ENCODE results near the gene TRIM47. TPM values are rescaled to one million over a fixed set of nuclear protein-coding genes. Genes with fewer than 3 reads are reported as not detected.
A peak's percentile ranks its signal among the peaks of the same experiment; 100 is the strongest.

The TRIM47 gene
- total and polyA plus RNA-seq, 4 donors: 6.9 to 18.5 (median 13.8) TPM

DNA sequence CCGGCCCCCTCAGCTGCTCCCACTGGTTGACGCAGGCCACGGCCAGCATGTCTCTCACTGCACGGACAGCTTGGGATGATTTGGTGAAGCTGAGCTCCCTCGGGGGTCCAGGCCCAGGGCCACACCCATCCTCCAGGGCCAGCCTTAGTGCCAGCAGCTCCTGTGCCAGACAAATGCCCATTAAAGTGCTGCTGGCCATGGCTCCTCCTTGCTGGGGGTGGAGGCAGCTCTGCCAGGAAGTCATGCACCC is 2.5 kb downstream of the TRIM47 start:
- Histone ChIP-seq H3K36me3 (ENCODE audit: control insufficient read depth in 4 of 4, insufficient read depth in 3 of 4, low read depth in 1 of 4, low read length in 3 of 4) (peaks cover 0 to 7% (median 3%) of the 10 kb centered on the region in 4 donors), H3K4me3 (ENCODE audit: low read depth in 1 of 3, low read length in 3 of 3) (peak overlapping the region in 2 of 3 donors; percentile 2 to 69), H3K9me3 (ENCODE audit: control insufficient read depth in 4 of 4, low read length in 3 of 4) (no peaks in the 10 kb centered on the region), H3K4me1 (ENCODE audit: control insufficient read depth in 4 of 4, insufficient read depth in 4 of 4, low read length in 3 of 4) (peaks cover 12 to 39% (median 23%) of the 10 kb centered on the region in 4 donors), H3K27ac (ENCODE audit: low read depth in 1 of 2, low read length in 2 of 2) (peak overlapping the region; percentile 80 to 95), H3K27me3 (ENCODE audit: control insufficient read depth in 4 of 4, insufficient read depth in 4 of 4, low read length in 3 of 4) (no peaks in the 10 kb centered on the region), H3K9ac (ENCODE audit: low read depth in 1 of 2, low read length in 2 of 2) (no peak overlapping the region)
- 68% methylated on average over 5 of the region's 5 CpGs for WGBS
- DNase-seq (ENCODE audit: low spot score): no peak
- TF ChIP-seq HNF4G (IDR thresholded peaks at IDR 0.05) (no peak), JUND (IDR thresholded peaks at IDR 0.05) (no peak), TAF1 (conservative IDR thresholded peaks at IDR 0.05) (no peak), GABPA (IDR thresholded peaks at IDR 0.05 in 1 of 2, conservative IDR thresholded peaks at IDR 0.05 in 1 of 2) (no peak), RAD21 (IDR thresholded peaks at IDR 0.05) (no peak), FOXA1 (IDR thresholded peaks at IDR 0.05) (no peak), EGR1 (IDR thresholded peaks at IDR 0.05; ENCODE audit: low read depth in 2 of 2) (no peak), YY1 (IDR thresholded peaks at IDR 0.05) (no peak)
- TF ChIP-seq, protein P1, sequence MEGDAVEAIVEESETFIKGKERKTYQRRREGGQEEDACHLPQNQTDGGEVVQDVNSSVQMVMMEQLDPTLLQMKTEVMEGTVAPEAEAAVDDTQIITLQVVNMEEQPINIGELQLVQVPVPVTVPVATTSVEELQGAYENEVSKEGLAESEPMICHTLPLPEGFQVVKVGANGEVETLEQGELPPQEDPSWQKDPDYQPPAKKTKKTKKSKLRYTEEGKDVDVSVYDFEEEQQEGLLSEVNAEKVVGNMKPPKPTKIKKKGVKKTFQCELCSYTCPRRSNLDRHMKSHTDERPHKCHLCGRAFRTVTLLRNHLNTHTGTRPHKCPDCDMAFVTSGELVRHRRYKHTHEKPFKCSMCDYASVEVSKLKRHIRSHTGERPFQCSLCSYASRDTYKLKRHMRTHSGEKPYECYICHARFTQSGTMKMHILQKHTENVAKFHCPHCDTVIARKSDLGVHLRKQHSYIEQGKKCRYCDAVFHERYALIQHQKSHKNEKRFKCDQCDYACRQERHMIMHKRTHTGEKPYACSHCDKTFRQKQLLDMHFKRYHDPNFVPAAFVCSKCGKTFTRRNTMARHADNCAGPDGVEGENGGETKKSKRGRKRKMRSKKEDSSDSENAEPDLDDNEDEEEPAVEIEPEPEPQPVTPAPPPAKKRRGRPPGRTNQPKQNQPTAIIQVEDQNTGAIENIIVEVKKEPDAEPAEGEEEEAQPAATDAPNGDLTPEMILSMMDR (IDR thresholded peaks at IDR 0.05; ENCODE audit: low read depth, low read length, missing input control): no peak
- TF ChIP-seq, protein P2, sequence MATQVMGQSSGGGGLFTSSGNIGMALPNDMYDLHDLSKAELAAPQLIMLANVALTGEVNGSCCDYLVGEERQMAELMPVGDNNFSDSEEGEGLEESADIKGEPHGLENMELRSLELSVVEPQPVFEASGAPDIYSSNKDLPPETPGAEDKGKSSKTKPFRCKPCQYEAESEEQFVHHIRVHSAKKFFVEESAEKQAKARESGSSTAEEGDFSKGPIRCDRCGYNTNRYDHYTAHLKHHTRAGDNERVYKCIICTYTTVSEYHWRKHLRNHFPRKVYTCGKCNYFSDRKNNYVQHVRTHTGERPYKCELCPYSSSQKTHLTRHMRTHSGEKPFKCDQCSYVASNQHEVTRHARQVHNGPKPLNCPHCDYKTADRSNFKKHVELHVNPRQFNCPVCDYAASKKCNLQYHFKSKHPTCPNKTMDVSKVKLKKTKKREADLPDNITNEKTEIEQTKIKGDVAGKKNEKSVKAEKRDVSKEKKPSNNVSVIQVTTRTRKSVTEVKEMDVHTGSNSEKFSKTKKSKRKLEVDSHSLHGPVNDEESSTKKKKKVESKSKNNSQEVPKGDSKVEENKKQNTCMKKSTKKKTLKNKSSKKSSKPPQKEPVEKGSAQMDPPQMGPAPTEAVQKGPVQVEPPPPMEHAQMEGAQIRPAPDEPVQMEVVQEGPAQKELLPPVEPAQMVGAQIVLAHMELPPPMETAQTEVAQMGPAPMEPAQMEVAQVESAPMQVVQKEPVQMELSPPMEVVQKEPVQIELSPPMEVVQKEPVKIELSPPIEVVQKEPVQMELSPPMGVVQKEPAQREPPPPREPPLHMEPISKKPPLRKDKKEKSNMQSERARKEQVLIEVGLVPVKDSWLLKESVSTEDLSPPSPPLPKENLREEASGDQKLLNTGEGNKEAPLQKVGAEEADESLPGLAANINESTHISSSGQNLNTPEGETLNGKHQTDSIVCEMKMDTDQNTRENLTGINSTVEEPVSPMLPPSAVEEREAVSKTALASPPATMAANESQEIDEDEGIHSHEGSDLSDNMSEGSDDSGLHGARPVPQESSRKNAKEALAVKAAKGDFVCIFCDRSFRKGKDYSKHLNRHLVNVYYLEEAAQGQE (IDR thresholded peaks at IDR 0.05): no peak
- TF ChIP-seq, protein P3, sequence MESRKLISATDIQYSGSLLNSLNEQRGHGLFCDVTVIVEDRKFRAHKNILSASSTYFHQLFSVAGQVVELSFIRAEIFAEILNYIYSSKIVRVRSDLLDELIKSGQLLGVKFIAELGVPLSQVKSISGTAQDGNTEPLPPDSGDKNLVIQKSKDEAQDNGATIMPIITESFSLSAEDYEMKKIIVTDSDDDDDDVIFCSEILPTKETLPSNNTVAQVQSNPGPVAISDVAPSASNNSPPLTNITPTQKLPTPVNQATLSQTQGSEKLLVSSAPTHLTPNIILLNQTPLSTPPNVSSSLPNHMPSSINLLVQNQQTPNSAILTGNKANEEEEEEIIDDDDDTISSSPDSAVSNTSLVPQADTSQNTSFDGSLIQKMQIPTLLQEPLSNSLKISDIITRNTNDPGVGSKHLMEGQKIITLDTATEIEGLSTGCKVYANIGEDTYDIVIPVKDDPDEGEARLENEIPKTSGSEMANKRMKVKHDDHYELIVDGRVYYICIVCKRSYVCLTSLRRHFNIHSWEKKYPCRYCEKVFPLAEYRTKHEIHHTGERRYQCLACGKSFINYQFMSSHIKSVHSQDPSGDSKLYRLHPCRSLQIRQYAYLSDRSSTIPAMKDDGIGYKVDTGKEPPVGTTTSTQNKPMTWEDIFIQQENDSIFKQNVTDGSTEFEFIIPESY (IDR thresholded peaks at IDR 0.05): no peak
- TF ChIP-seq, protein P4, sequence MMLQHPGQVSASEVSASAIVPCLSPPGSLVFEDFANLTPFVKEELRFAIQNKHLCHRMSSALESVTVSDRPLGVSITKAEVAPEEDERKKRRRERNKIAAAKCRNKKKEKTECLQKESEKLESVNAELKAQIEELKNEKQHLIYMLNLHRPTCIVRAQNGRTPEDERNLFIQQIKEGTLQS (IDR thresholded peaks at IDR 0.05): no peak

DNA sequence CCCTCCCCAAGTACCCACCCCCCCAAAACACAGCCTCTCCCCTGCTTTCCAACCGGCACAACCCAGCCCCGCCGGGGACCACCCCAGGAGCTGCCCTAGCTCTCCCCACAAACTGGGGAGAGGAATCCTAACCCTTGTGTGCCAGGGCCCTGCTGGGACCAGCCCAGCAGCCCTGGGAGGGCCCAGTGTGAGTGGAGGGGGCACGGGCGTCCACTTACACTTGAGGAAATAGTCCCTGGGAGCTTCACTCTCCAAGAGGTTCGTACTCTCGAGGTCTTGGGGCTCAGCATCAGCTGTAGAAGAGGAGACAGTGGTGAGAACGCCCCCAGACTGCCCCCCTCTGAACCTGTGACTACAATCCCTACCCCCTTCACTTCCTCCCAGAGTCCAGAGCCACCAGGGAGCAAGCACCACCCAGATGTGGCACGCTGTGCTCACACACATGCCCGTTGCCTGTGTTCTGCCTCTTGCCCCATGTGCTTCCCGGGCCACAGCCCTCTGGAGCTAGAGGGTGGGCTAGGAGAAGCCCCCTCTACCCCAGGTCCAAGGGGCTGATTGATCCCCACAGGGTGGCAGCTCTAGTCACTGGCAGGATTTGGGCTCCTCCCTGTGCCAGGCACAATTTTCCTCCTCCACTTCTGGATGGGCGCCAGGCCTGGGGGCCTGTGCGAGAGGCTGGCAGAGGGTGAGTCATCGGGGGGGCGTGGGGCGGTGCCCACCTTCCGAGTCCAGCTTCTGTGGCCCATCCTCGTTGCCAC is 3.0 kb downstream of the TRIM47 start:
- WGBS: 80% methylated on average over 18 of the region's 18 CpGs
- Histone ChIP-seq H3K4me3 (ENCODE audit: low read depth in 1 of 3, low read length in 3 of 3) (no peak overlapping the region), H3K9ac (ENCODE audit: low read depth in 1 of 2, low read length in 2 of 2) (no peak overlapping the region), H3K9me3 (ENCODE audit: control insufficient read depth in 4 of 4, low read length in 3 of 4) (no peaks in the 10 kb centered on the region), H3K27me3 (ENCODE audit: control insufficient read depth in 4 of 4, insufficient read depth in 4 of 4, low read length in 3 of 4) (no peaks in the 10 kb centered on the region), H3K27ac (ENCODE audit: low read depth in 1 of 2, low read length in 2 of 2) (peak overlapping the region; percentile 80 to 95), H3K36me3 (ENCODE audit: control insufficient read depth in 4 of 4, insufficient read depth in 3 of 4, low read depth in 1 of 4, low read length in 3 of 4) (peaks cover 0 to 7% (median 3%) of the 10 kb centered on the region in 4 donors), H3K4me1 (ENCODE audit: control insufficient read depth in 4 of 4, insufficient read depth in 4 of 4, low read length in 3 of 4) (peaks cover 12 to 39% (median 23%) of the 10 kb centered on the region in 4 donors)
- DNase-seq (ENCODE audit: low spot score): no peak
- TF ChIP-seq RXRA (IDR thresholded peaks at IDR 0.05): no peak
- TF ChIP-seq, protein P2 (IDR thresholded peaks at IDR 0.05): no peak
- no peak for TF ChIP-seq GABPA (IDR thresholded peaks at IDR 0.05 in 1 of 2, conservative IDR thresholded peaks at IDR 0.05 in 1 of 2)
- TF ChIP-seq, protein P1 (IDR thresholded peaks at IDR 0.05; ENCODE audit: low read depth, low read length, missing input control): no peak
- no peak for TF ChIP-seq HNF4A (conservative IDR thresholded peaks at IDR 0.05)
- TF ChIP-seq, protein P3 (IDR thresholded peaks at IDR 0.05): no peak
